Mesendoderm (in vitro differentiated cells): ENCODE results near the gene TMEM25.

ENCODE experiments used
- DNase-seq: peaks from one replicate; pipeline ENCODE4 v3.0.0; 2013
- H2AK5ac ChIP-seq: 2 replicates; pipeline ENCODE4 v1.6.1; 2013; ENCODE audit warnings: low read length, inconsistent platforms
- H2BK120ac ChIP-seq: 2 replicates; pipeline ENCODE4 v1.6.1; 2013; ENCODE audit warnings: low read depth, mild to moderate bottlenecking, low read length, moderate library complexity, mixed read lengths
- H2BK15ac ChIP-seq: replicated peaks from 2 replicates; pipeline ENCODE4 v1.6.1; 2013; ENCODE audit warnings: low read depth, mild to moderate bottlenecking, moderate library complexity
- H2BK5ac ChIP-seq: 2 replicates; pipeline ENCODE4 v1.6.1; 2013; ENCODE audit warnings: low read length, inconsistent platforms
- H3K18ac ChIP-seq: 2 replicates; pipeline ENCODE4 v1.6.1; 2013; ENCODE audit warnings: mild to moderate bottlenecking, low read length, mixed read lengths
- H3K23ac ChIP-seq: one replicate; pipeline ENCODE4 v1.6.1; 2013; ENCODE audit warnings: low read length
- H3K27ac ChIP-seq: 2 replicates; pipeline ENCODE4 v1.5.1; 2013; ENCODE audit warnings: low read depth, mild to moderate bottlenecking, inconsistent platforms, low read length, moderate library complexity
- H3K27me3 ChIP-seq: 2 replicates; pipeline ENCODE4 v1.6.1; 2013; ENCODE audit warnings: low read length, control low read depth, mild to moderate bottlenecking, inconsistent platforms; ENCODE audit not compliant: insufficient read depth, poor library complexity
- H3K36me3 ChIP-seq: 2 replicates; pipeline ENCODE4 v1.6.1; 2013; ENCODE audit warnings: low read length, inconsistent platforms; ENCODE audit not compliant: control insufficient read depth, insufficient read depth
- H3K4ac ChIP-seq: one replicate; pipeline ENCODE4 v1.6.1; 2013; ENCODE audit warnings: low read depth, mild to moderate bottlenecking, low read length, moderate library complexity
- H3K4me1 ChIP-seq: 2 replicates; pipeline ENCODE4 v1.6.1; 2013; ENCODE audit warnings: low read depth, low read length, inconsistent platforms; ENCODE audit not compliant: control insufficient read depth
- H3K4me2 ChIP-seq: 2 replicates; pipeline ENCODE4 v1.6.1; 2013; ENCODE audit warnings: low read length
- H3K4me3 ChIP-seq: 2 replicates; pipeline ENCODE4 v1.5.1; 2013; ENCODE audit warnings: mild to moderate bottlenecking, low read length
- H3K56ac ChIP-seq: one replicate; pipeline ENCODE4 v1.6.1; 2013; ENCODE audit warnings: low read length
- H3K79me1 ChIP-seq: 2 replicates; pipeline ENCODE4 v1.6.1; 2013; ENCODE audit warnings: low read length, inconsistent platforms
- H3K79me2 ChIP-seq: 2 replicates; pipeline ENCODE4 v1.6.1; 2013; ENCODE audit warnings: mild to moderate bottlenecking, low read length; ENCODE audit not compliant: control insufficient read depth, insufficient read depth
- H3K9ac ChIP-seq: 2 replicates; pipeline ENCODE4 v1.6.1; 2013; ENCODE audit warnings: low read length, inconsistent platforms
- H4K5ac ChIP-seq: one replicate; pipeline ENCODE4 v1.6.1; 2013; ENCODE audit warnings: low read length
- H4K8ac ChIP-seq: one replicate; pipeline ENCODE4 v1.6.1; 2013; ENCODE audit warnings: low read depth, mild to moderate bottlenecking, control low read depth, low read length, moderate library complexity
- WGBS: extraction: QIAGEN DNeasy Blood & Tissue Kit; methylation state at CpG from one replicate; pipeline ENCODE4 v1.1.7; 2013; ENCODE audit warnings: low lambda C conversion rate, missing lambda C conversion rate; ENCODE audit not compliant: insufficient coverage; ENCODE audit errors: extremely low coverage; 5-methylcytosine and 5-hydroxymethylcytosine counted together

Gene TMEM25

GRCh38 chr11:118528511-118528910 is 2.5 kb upstream of the TMEM25 start:
- no peak overlapping the region for H2AK5ac ChIP-seq
- H4K5ac ChIP-seq, result no peak overlapping the region
- DNase-seq, result no peak
- no peak overlapping the region for H3K23ac ChIP-seq
- no peak overlapping the region for H2BK15ac ChIP-seq
- no peak overlapping the region for H3K18ac ChIP-seq
- H3K56ac ChIP-seq, result no peak overlapping the region
- H3K4ac ChIP-seq, result no peak overlapping the region
- H3K79me1 ChIP-seq, result no peaks in the 10 kb centered on the region
- no peaks in the 10 kb centered on the region for H3K79me2 ChIP-seq
- H3K4me3 ChIP-seq, result no peak overlapping the region
- no CpG with 5 or more reads among the region's 6 CpGs for WGBS
- no peaks in the 10 kb centered on the region for H3K4me1 ChIP-seq
- no peak overlapping the region for H4K8ac ChIP-seq
- no peak overlapping the region for H3K4me2 ChIP-seq
- H2BK120ac ChIP-seq, result no peak overlapping the region
- peaks cover 6% of the 10 kb centered on the region for H3K36me3 ChIP-seq
- no peak overlapping the region for H3K9ac ChIP-seq
- H3K27ac ChIP-seq, result no peak overlapping the region
- no peak overlapping the region for H2BK5ac ChIP-seq
- no peaks in the 10 kb centered on the region for H3K27me3 ChIP-seq

- peak; percentile 66 for DNase-seq
Observed at GRCh38 chr11:118529584-118530175, 1.3 kb upstream of the TMEM25 start.

GRCh38 chr11:118530180-118530682 is 761 bp upstream of the TMEM25 start:
- H4K8ac ChIP-seq, result no peak overlapping the region
- H2BK15ac ChIP-seq, result no peak overlapping the region
- no peak overlapping the region for H2AK5ac ChIP-seq
- H3K4ac ChIP-seq, result no peak overlapping the region
- no peak overlapping the region for H2BK120ac ChIP-seq
- H3K4me3 ChIP-seq, result peak overlapping the region; percentile 70
- H2BK5ac ChIP-seq, result no peak overlapping the region
- peak overlapping the region; percentile 65 for H3K4me2 ChIP-seq
- H3K9ac ChIP-seq, result peak overlapping the region; percentile 71
- no CpG with 5 or more reads among the region's 31 CpGs for WGBS
- H3K4me1 ChIP-seq, result no peaks in the 10 kb centered on the region
- H3K36me3 ChIP-seq, result no peaks in the 10 kb centered on the region
- peak overlapping the region; percentile 84 for H3K56ac ChIP-seq
- H3K27me3 ChIP-seq, result no peaks in the 10 kb centered on the region
- H3K79me1 ChIP-seq, result no peaks in the 10 kb centered on the region
- no peak overlapping the region for H4K5ac ChIP-seq
- H3K18ac ChIP-seq, result peak overlapping the region; percentile 33
- no peak overlapping the region for H3K27ac ChIP-seq
- DNase-seq, result no peak
- peak overlapping the region; percentile 50 for H3K23ac ChIP-seq
- H3K79me2 ChIP-seq, result no peaks in the 10 kb centered on the region

More at GRCh38 chr11:118529584-118530175, 1.3 kb upstream of the TMEM25 start:
- Histone ChIP-seq H2AK5ac (no peak overlapping the region), H3K18ac (no peak overlapping the region), H3K9ac (no peak overlapping the region), H4K8ac (no peak overlapping the region), H3K56ac (no peak overlapping the region), H3K27me3 (no peaks in the 10 kb centered on the region), H2BK5ac (no peak overlapping the region), H2BK15ac (no peak overlapping the region), H3K79me2 (no peaks in the 10 kb centered on the region), H4K5ac (no peak overlapping the region), H3K27ac (no peak overlapping the region), H3K23ac (no peak overlapping the region), H3K4me3 (no peak overlapping the region), H3K4me1 (no peaks in the 10 kb centered on the region), H3K4ac (no peak overlapping the region), H3K4me2 (no peak overlapping the region), H2BK120ac (no peak overlapping the region), H3K36me3 (peaks cover 5% of the 10 kb centered on the region), H3K79me1 (no peaks in the 10 kb centered on the region)
- WGBS, result no CpG with 5 or more reads among the region's 5 CpGs

GRCh38 chr11:118531597-118532084 is 649 bp downstream of the TMEM25 start:
- Histone ChIP-seq H4K5ac (no peak overlapping the region), H3K4me1 (no peaks in the 10 kb centered on the region), H4K8ac (no peak overlapping the region), H3K4me2 (peak overlapping the region; percentile 59), H3K4ac (no peak overlapping the region), H3K27me3 (no peaks in the 10 kb centered on the region), H3K23ac (no peak overlapping the region), H2BK15ac (no peak overlapping the region), H2BK120ac (no peak overlapping the region), H2BK5ac (no peak overlapping the region), H3K4me3 (peak overlapping the region; percentile 89), H2AK5ac (no peak overlapping the region), H3K9ac (peak overlapping the region; percentile 88), H3K27ac (no peak overlapping the region), H3K56ac (peak overlapping the region; percentile 97), H3K79me1 (no peaks in the 10 kb centered on the region), H3K36me3 (no peaks in the 10 kb centered on the region), H3K18ac (no peak overlapping the region), H3K79me2 (no peaks in the 10 kb centered on the region)
- no CpG with 5 or more reads among the region's 12 CpGs for WGBS
- no peak for DNase-seq

GRCh38 chr11:118532091-118532490 is 1.1 kb downstream of the TMEM25 start:
- no peak overlapping the region for H2BK120ac ChIP-seq
- no peaks in the 10 kb centered on the region for H3K79me1 ChIP-seq
- no peaks in the 10 kb centered on the region for H3K79me2 ChIP-seq
- no peaks in the 10 kb centered on the region for H3K4me1 ChIP-seq
- H3K4me2 ChIP-seq, result no peak overlapping the region
- H3K56ac ChIP-seq, result no peak overlapping the region
- H3K27ac ChIP-seq, result no peak overlapping the region
- H2BK15ac ChIP-seq, result no peak overlapping the region
- DNase-seq, result no peak
- H3K9ac ChIP-seq, result peak overlapping the region; percentile 88
- H3K18ac ChIP-seq, result no peak overlapping the region
- no peak overlapping the region for H4K5ac ChIP-seq
- no peak overlapping the region for H2AK5ac ChIP-seq
- H2BK5ac ChIP-seq, result no peak overlapping the region
- no CpG with 5 or more reads among the region's 10 CpGs for WGBS
- no peak overlapping the region for H4K8ac ChIP-seq
- H3K23ac ChIP-seq, result no peak overlapping the region
- H3K4me3 ChIP-seq, result no peak overlapping the region
- H3K36me3 ChIP-seq, result no peaks in the 10 kb centered on the region
- no peaks in the 10 kb centered on the region for H3K27me3 ChIP-seq
- no peak overlapping the region for H3K4ac ChIP-seq
